Neural cell (in vitro differentiated cells): Measurements from ENCODE around the gene SLC37A1. TPM values are rescaled to one million over a fixed set of nuclear protein-coding genes. Genes with fewer than 3 reads are reported as not detected.

Experiments
- H2AFZ ChIP-seq: fragments of 200-600, 300-800 bp; sonication (generic), shearing (Covaris generic); 2 replicates; pipeline ENCODE4 v1.6.0; 2014; ENCODE audit warnings: low read depth, mild to moderate bottlenecking, antibody characterized with exemption, low read length, moderate library complexity
- H3F3A ChIP-seq: fragments of 200-600 bp; shearing (Covaris generic); 2 replicates; pipeline ENCODE4 v1.6.1; 2016; ENCODE audit warnings: mild to moderate bottlenecking, moderate library complexity, mixed read lengths, antibody characterized with exemption, low read length; ENCODE audit not compliant: insufficient read depth, poor library complexity, severe bottlenecking
- H3K27ac ChIP-seq: fragments of 200-600, 300-800 bp; sonication (generic), shearing (Covaris generic); 2 replicates; pipeline ENCODE4 v1.5.1; 2014; ENCODE audit warnings: mild to moderate bottlenecking, low read length, moderate library complexity
- H3K27me3 ChIP-seq: fragments of 300-800, 200-600 bp; sonication (generic), shearing (Covaris generic); 2 replicates; pipeline ENCODE4 v1.6.0; 2014; ENCODE audit warnings: mild to moderate bottlenecking, low read depth, low read length, moderate library complexity; ENCODE audit not compliant: insufficient read depth
- H3K36me3 ChIP-seq: fragments of 300-800, 200-600 bp; sonication (generic), shearing (Covaris generic); 2 replicates; pipeline ENCODE4 v1.5.1; 2014; ENCODE audit warnings: mild to moderate bottlenecking, antibody characterized with exemption, low read length, moderate library complexity; ENCODE audit not compliant: insufficient read depth
- H3K4me2 ChIP-seq: fragments of 300-800, 200-600 bp; sonication (generic), shearing (Covaris generic); 2 replicates; pipeline ENCODE4 v1.6.0; 2014; ENCODE audit warnings: mild to moderate bottlenecking, low read length
- H3K4me3 ChIP-seq: fragments of 300-800, 200-600 bp; sonication (generic), shearing (Covaris generic); 2 replicates; pipeline ENCODE4 v1.5.1; 2014; ENCODE audit warnings: mild to moderate bottlenecking, low read length, moderate library complexity
- H3K79me2 ChIP-seq: fragments of 200-600 bp; shearing (Covaris generic); replicated peaks from 2 replicates; pipeline ENCODE4 v1.6.0; 2014; ENCODE audit warnings: mild to moderate bottlenecking, low read length, moderate library complexity; ENCODE audit not compliant: insufficient read depth
- H3K9ac ChIP-seq: fragments of 300-800, 200-600 bp; sonication (generic), shearing (Covaris generic); 2 replicates; pipeline ENCODE4 v1.6.1; 2016; ENCODE audit warnings: mild to moderate bottlenecking, low read length, mixed read lengths
- H3K9me2 ChIP-seq: fragments of 200-600 bp; shearing (Covaris generic); 2 replicates; pipeline ENCODE4 v1.6.1; 2016; ENCODE audit warnings: mild to moderate bottlenecking, low read length, mixed read lengths; ENCODE audit not compliant: insufficient read depth
- H3K9me3 ChIP-seq: fragments of 200-600, 300-800 bp; sonication (generic), shearing (Covaris generic); 2 replicates; pipeline ENCODE4 v1.6.1; 2016; ENCODE audit warnings: mild to moderate bottlenecking, mixed run types, low read length, moderate library complexity, mixed read lengths
- H4K20me1 ChIP-seq: fragments of 200-600 bp; shearing (Covaris generic); 2 replicates; pipeline ENCODE4 v1.6.1; 2016; ENCODE audit warnings: mild to moderate bottlenecking, mixed run types; ENCODE audit not compliant: insufficient read depth
- CTCF ChIP-seq: fragments of 450-650 bp; IDR thresholded peaks from 2 replicates; pipeline ENCODE4 v1.5.1; 2014; ENCODE audit warnings: antibody characterized with exemption, mild to moderate bottlenecking, moderate library complexity; ENCODE audit not compliant: poor library complexity, severe bottlenecking
- EP300 ChIP-seq: fragments of 450-650 bp; conservative IDR thresholded peaks from 2 replicates; pipeline ENCODE4 v1.6.1; 2014; ENCODE audit warnings: antibody characterized with exemption, mild to moderate bottlenecking, moderate library complexity; ENCODE audit not compliant: poor library complexity, severe bottlenecking
- EZH2 ChIP-seq: fragments of 200-600, 300-800 bp; shearing (Covaris generic), sonication (generic); IDR thresholded peaks from 2 replicates; pipeline ENCODE4 v1.6.1; 2014; ENCODE audit warnings: antibody characterized with exemption, low read length, borderline replicate concordance, mild to moderate bottlenecking; ENCODE audit not compliant: insufficient read depth, poor library complexity, severe bottlenecking
- MXI1 ChIP-seq: fragments of 450-650 bp; conservative IDR thresholded peaks from 2 replicates; pipeline ENCODE4 v1.6.1; 2014; ENCODE audit warnings: antibody characterized with exemption, mild to moderate bottlenecking; ENCODE audit not compliant: poor library complexity, severe bottlenecking
- POLR2AphosphoS5 ChIP-seq: IDR thresholded peaks from 2 replicates; pipeline ENCODE4 v1.6.1; 2012
- RAD21 ChIP-seq: fragments of 450-650 bp; conservative IDR thresholded peaks from 2 replicates; pipeline ENCODE4 v1.6.1; 2014; ENCODE audit warnings: antibody characterized with exemption, mild to moderate bottlenecking, moderate library complexity
- REST ChIP-seq: IDR thresholded peaks from 2 replicates; pipeline ENCODE4 v1.6.1; 2012; ENCODE audit warnings: borderline replicate concordance
- SMC3 ChIP-seq: fragments of 450-650 bp; conservative IDR thresholded peaks from 2 replicates; pipeline ENCODE4 v1.6.1; 2014; ENCODE audit warnings: antibody characterized with exemption, mild to moderate bottlenecking, moderate library complexity; ENCODE audit not compliant: poor library complexity
- TAF1 ChIP-seq: IDR thresholded peaks from 2 replicates; pipeline ENCODE4 v1.6.1; 2012; ENCODE audit warnings: low read depth
- polyA plus RNA-seq: library from polyadenylated mRNA; depleted of rRNA; stranded (reverse); fragments of >200 nt; gene quantifications from 2 replicates; pipeline ENCODE4 v1.2.3, GENCODE V29; 2014

SLC37A1 gene
- polyA plus RNA-seq, 1 donor from 2014 or later, result 60.7 TPM

DNA sequence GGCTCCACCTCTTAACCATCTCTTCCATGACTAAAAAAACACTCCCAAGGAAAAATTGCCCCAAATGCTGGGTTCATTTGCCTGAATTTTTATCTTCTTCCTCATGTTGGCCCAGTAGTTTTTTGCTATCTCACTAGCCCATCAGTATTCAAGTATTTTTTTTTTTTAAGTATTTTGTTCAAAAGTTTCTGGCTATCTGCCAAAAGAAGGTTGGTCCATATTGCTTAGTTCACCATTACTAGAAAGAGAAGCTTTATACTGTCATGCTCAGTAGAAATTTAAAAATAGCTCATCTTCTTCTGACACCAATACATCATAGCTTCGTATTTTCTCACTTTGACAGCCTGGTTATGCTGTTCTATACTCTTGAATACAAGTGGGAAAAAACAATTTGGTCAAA lies 98.7 kb downstream of the SLC37A1 start:
- Histone ChIP-seq H3K27me3 (no peaks in the 10 kb centered on the region), H3K4me2 (no peak overlapping the region), H3K27ac (no peak overlapping the region), H3K79me2 (no peaks in the 10 kb centered on the region), H3F3A (no peaks in the 10 kb centered on the region), H3K9ac (no peak overlapping the region), H4K20me1 (no peaks in the 10 kb centered on the region), H3K4me3 (no peak overlapping the region), H3K9me3 (no peaks in the 10 kb centered on the region), H3K9me2 (no peaks in the 10 kb centered on the region), H2AFZ (no peak overlapping the region), H3K36me3 (no peaks in the 10 kb centered on the region)
- TF ChIP-seq SMC3 (no peak), REST (no peak)

DNA sequence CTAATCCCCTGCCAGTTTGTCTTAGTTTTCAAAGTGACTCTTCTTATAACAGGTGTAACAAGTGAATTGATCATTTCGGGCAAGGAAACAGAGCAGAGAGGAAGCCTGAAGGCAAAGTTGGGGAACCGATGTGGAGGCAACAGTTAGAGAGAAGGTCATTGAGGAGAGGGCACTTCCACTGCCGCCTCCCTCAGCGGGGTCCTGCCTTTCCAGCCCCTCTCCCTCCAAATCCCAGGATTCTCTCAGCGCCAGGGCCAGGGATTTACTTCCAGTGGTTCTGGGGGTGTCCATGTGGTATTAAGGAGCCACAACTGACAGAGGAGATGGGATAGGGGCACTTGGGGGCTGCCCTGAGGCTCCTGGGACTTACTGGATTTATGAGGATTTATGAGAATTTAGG lies 100.1 kb downstream of the SLC37A1 start:
- H3F3A ChIP-seq, result no peaks in the 10 kb centered on the region
- H3K4me2 ChIP-seq, result no peak overlapping the region
- H3K27ac ChIP-seq, result no peak overlapping the region
- no peak overlapping the region for H2AFZ ChIP-seq
- no peaks in the 10 kb centered on the region for H4K20me1 ChIP-seq
- H3K9ac ChIP-seq, result no peak overlapping the region
- no peaks in the 10 kb centered on the region for H3K9me3 ChIP-seq
- no peaks in the 10 kb centered on the region for H3K9me2 ChIP-seq
- no peaks in the 10 kb centered on the region for H3K79me2 ChIP-seq
- no peaks in the 10 kb centered on the region for H3K27me3 ChIP-seq
- TF ChIP-seq CTCF (no peak), POLR2AphosphoS5 (no peak), EP300 (no peak), EZH2 (no peak), RAD21 (no peak), SMC3 (no peak), MXI1 (no peak), REST (no peak), TAF1 (no peak)
- H3K36me3 ChIP-seq, result no peaks in the 10 kb centered on the region
- H3K4me3 ChIP-seq, result no peak overlapping the region
